K562 (cell line): ENCODE data around the gene OR2V2. TPM values are rescaled to one million over a fixed set of nuclear protein-coding genes. Genes with fewer than 3 reads are reported as not detected.

Experiments used
- ATAC-seq: fragments of 200-7000 bp; cut with Tn5 transposase; 3 replicates; pipeline ENCODE4 v1.9.1; 2020; ENCODE audit warnings: moderate library complexity
- BruUV-seq: library from RNA; stranded (reverse); fragments of 400-500 nt; replicated peaks from 2 replicates; lab custom pipeline; 2021; lab: Mats Ljungman, UMichigan
- CTCF ChIA-PET: fragments of 300-600 bp; formaldehyde crosslinking; extraction: SDS; loops from one replicate; lab custom pipeline; 2021; ENCODE audit warnings: low intra/inter-chr PET ratio; lab: Yijun Ruan, JAX
- POLR2A ChIA-PET: fragments of 300-600, 350-650 bp; sonication (Branson Sonifier 250); formaldehyde crosslinking; extraction: SDS; loops from one replicate; lab custom pipeline; 2021; ENCODE audit warnings: antibody characterized with exemption, inconsistent platforms; lab: Yijun Ruan, JAX
- DNase-seq, 4 experiments: peaks; one replicate each; pipeline versions ENCODE4 v3.0.0 to v3.0.0-alpha.2; 2011 to 2018; ENCODE audit warnings: low spot score in 3 of 4, mixed read lengths in 3 of 4; ENCODE audit errors: extremely low read depth in 1 of 4
- FAIRE-seq: peaks from 2 replicates; lab custom pipeline; 2011; peaks lifted over from hg19 to GRCh38; lab: Jason Lieb, UNC
- H2AFZ ChIP-seq: 2 replicates; pipeline ENCODE4 v1.6.0; 2011; ENCODE audit warnings: low read depth, low read length, control low read depth, inconsistent platforms
- H3K27ac ChIP-seq: fragments of 200-600 bp; 3 replicates; pipeline ENCODE4 v1.8.0; 2011; ENCODE audit warnings: low read depth, mild to moderate bottlenecking, control low read depth, inconsistent platforms, low read length, moderate library complexity, mixed read lengths; ENCODE audit errors: extremely low read depth
- H3K27me3 ChIP-seq, 2 experiments: fragments of 300-600 bp in 1 of 2; 2 replicates in 1 of 2; 3 replicates in 1 of 2; pipeline versions ENCODE4 v1.6.0 to v1.8.0; 2011; ENCODE audit warnings: inconsistent platforms in 2 of 2, low read length in 2 of 2, mild to moderate bottlenecking in 1 of 2, mixed read lengths in 1 of 2, moderate library complexity in 1 of 2; ENCODE audit not compliant: control insufficient read depth in 2 of 2, insufficient read depth in 2 of 2
- H3K36me3 ChIP-seq: fragments of 300-600 bp; 3 replicates; pipeline ENCODE4 v1.8.0; 2011; ENCODE audit warnings: mild to moderate bottlenecking, low read length, inconsistent platforms; ENCODE audit not compliant: control insufficient read depth, insufficient read depth
- H3K4me1 ChIP-seq, 2 experiments: fragments of 200-600 bp in 1 of 2; replicated peaks in 1 of 2; 2 replicates in 1 of 2; 3 replicates in 1 of 2; pipeline versions ENCODE4 v1.5.1 to v1.8.0; 2011; ENCODE audit warnings: inconsistent platforms in 2 of 2, low read length in 2 of 2, mild to moderate bottlenecking in 1 of 2, mixed read lengths in 1 of 2, moderate library complexity in 1 of 2; ENCODE audit not compliant: control insufficient read depth in 2 of 2, insufficient read depth in 2 of 2
- H3K4me2 ChIP-seq: 2 replicates; pipeline ENCODE4 v1.6.1; 2011; ENCODE audit warnings: low read length, control low read depth, inconsistent platforms, mixed read lengths; ENCODE audit not compliant: insufficient read depth
- H3K4me3 ChIP-seq: fragments of 200-600 bp; sonication (generic), shearing (Covaris generic); 2 replicates; pipeline ENCODE4 v1.5.1; 2016; ENCODE audit warnings: control low read depth, inconsistent platforms
- H3K79me2 ChIP-seq: fragments of 200-600 bp; 3 replicates; pipeline ENCODE4 v1.8.0; 2011; ENCODE audit warnings: low read length, inconsistent platforms; ENCODE audit not compliant: control insufficient read depth, insufficient read depth
- H3K9ac ChIP-seq, 2 experiments: 2 replicates each; pipeline versions ENCODE4 v1.6.0 to v1.6.1; 2011; ENCODE audit warnings: low read depth in 2 of 2, low read length in 2 of 2, control low read depth in 1 of 2, inconsistent platforms in 1 of 2, mild to moderate bottlenecking in 1 of 2, mixed read lengths in 1 of 2; ENCODE audit not compliant: insufficient read depth in 1 of 2
- H3K9me1 ChIP-seq: one replicate; pipeline ENCODE4 v1.6.0; 2011; ENCODE audit warnings: inconsistent platforms, mild to moderate bottlenecking, low read length, moderate library complexity; ENCODE audit not compliant: control insufficient read depth, insufficient read depth
- H3K9me3 ChIP-seq: replicated peaks from 2 replicates; pipeline ENCODE4 v1.5.1; 2011; ENCODE audit warnings: low read depth, low read length, inconsistent platforms; ENCODE audit not compliant: control insufficient read depth, insufficient read depth
- H4K20me1 ChIP-seq: replicated peaks from 2 replicates; pipeline ENCODE4 v1.6.1; 2011; ENCODE audit warnings: low read length, inconsistent platforms, mixed read lengths; ENCODE audit not compliant: control insufficient read depth, insufficient read depth
- CHAMP1 ChIP-seq: fragments of 450-650 bp; IDR thresholded peaks from 2 replicates; pipeline ENCODE4 v1.6.1; 2016; ENCODE audit warnings: mild to moderate bottlenecking
- GABPA ChIP-seq: fragments of 200-800 bp; sonication (Bioruptor generic); conservative IDR thresholded peaks from 2 replicates; pipeline ENCODE4 v1.6.1; 2016; ENCODE audit warnings: low read depth, missing genetic modification characterization, missing compliant biosample characterization
- HINFP ChIP-seq: fragments of 450-650 bp; conservative IDR thresholded peaks from 2 replicates; pipeline ENCODE4 v1.6.1; 2016; ENCODE audit warnings: missing genetic modification characterization, low read depth, mild to moderate bottlenecking, control low read depth, missing compliant biosample characterization
- NFIX ChIP-seq: fragments of 250-450 bp; sonication (Bioruptor Pico); IDR thresholded peaks from 2 replicates; pipeline ENCODE4 v1.4.0; 2020; ENCODE audit warnings: low read depth, mild to moderate bottlenecking, moderate library complexity
- PHTF2 ChIP-seq: fragments of 250-450 bp; sonication (Bioruptor Pico); IDR thresholded peaks from 2 replicates; pipeline ENCODE4 v1.5.0; 2021; ENCODE audit warnings: mild to moderate bottlenecking
- PPARD ChIP-seq: fragments of 250-450 bp; sonication (Bioruptor Pico); IDR thresholded peaks from 2 replicates; pipeline ENCODE4 v1.8.0; 2022; ENCODE audit warnings: inconsistent platforms, mild to moderate bottlenecking, moderate library complexity
- PURB ChIP-seq: sonication (generic); formaldehyde crosslinking; IDR thresholded peaks from 2 replicates; pipeline ENCODE4 v1.9.0; 2021; ENCODE audit warnings: low read depth, mild to moderate bottlenecking, missing genetic modification reagents
- RBBP5 ChIP-seq: fragments of 200-600 bp; sonication (generic); IDR thresholded peaks from 2 replicates; pipeline ENCODE4 v1.6.1; 2012; ENCODE audit warnings: borderline replicate concordance, mild to moderate bottlenecking, low read length, control low read depth, inconsistent platforms; ENCODE audit not compliant: insufficient read depth, poor library complexity, severe bottlenecking
- RBM22 ChIP-seq: fragments of 200-400 bp; formaldehyde crosslinking; IDR thresholded peaks from 2 replicates; pipeline ENCODE4 v1.6.1; 2018; ENCODE audit warnings: low read length, low read depth; ENCODE audit not compliant: poor library complexity, severe bottlenecking
- WGBS: fragments of 100-300 bp; shearing (Covaris generic); methylation state at CpG from one replicate; pipeline ENCODE4 v1.1.6; 2016; ENCODE audit warnings: low coverage, mixed read lengths; ENCODE audit not compliant: insufficient coverage; ENCODE audit errors: missing lambda C conversion rate; 5-methylcytosine and 5-hydroxymethylcytosine counted together
- in situ Hi-C: fragments of 300-500 bp; cut with MboI; formaldehyde crosslinking; loops from 4 replicates; pipeline ENCODE4 v1.15.0; 2018; ENCODE audit warnings: inconsistent platforms, mixed read lengths
- intact Hi-C: fragments of 100-400 bp; cut with micrococcal nuclease; formaldehyde crosslinking; loops from 2 replicates; pipeline ENCODE4 v1.14.2; 2022
- polyA plus RNA-seq, 8 experiments: library from polyadenylated mRNA; depleted of rRNA in 4 of 8; stranded (reverse) in 5 of 8; unstranded in 3 of 8; fragments of >200 nt; fragmentation: Nextera tagmentation in 2 of 8; fragmentation: Illumina TruSeq in 1 of 8; extraction: Ambion mirVana in 2 of 8; extraction: Trizol in 1 of 8; gene quantifications; 2 replicates each; pipeline versions ENCODE4 v1.2.1 to v1.2.3, GENCODE V29; 2011 to 2014; ENCODE audit warnings: inconsistent platforms in 1 of 8, missing spikeins in 1 of 8
- total RNA-seq, 7 experiments: library from RNA; depleted of rRNA in 6 of 7; stranded (reverse); fragments of >200 nt in 6 of 7; fragmentation: Illumina TruSeq in 2 of 7; extraction: Trizol in 2 of 7; gene quantifications; 2 replicates each; pipeline versions ENCODE4 v1.2.1 to v1.2.3, GENCODE V29; 2011 to 2021; ENCODE audit warnings: low replicate concordance in 1 of 7
- TF ChIP-seq, protein P1 (sequence below): sonication (generic); formaldehyde crosslinking; IDR thresholded peaks from 2 replicates; pipeline ENCODE4 v1.8.0; 2022; ENCODE audit warnings: mild to moderate bottlenecking, missing genetic modification reagents
- TF ChIP-seq, protein P2 (sequence below): fragments of 250-450 bp; sonication (Bioruptor Pico); IDR thresholded peaks from 2 replicates; pipeline ENCODE4 v1.5.0; 2021; ENCODE audit warnings: mild to moderate bottlenecking, moderate library complexity
- TF ChIP-seq, protein P3 (sequence below): fragments of 450-650 bp; formaldehyde crosslinking; IDR thresholded peaks from 2 replicates; pipeline ENCODE4 v1.4.0; 2020; ENCODE audit warnings: mild to moderate bottlenecking, moderate library complexity

OR2V2 gene
- total and polyA plus RNA-seq, 9 of the 15 experiments (the other 6 are each of a cell fraction or from before 2014, with no cell fraction given): 0.01 TPM; not detected in 8

GRCh38 chr5:181129601-181130000, 17.8 kb upstream of the OR2V2 start:
- Histone ChIP-seq H3K4me2 (peak overlapping the region; percentile 50), H3K27ac (no peak overlapping the region), H2AFZ (peak overlapping the region; percentile 79), H3K9ac (peak overlapping the region; percentile 12 to 31; a peak in 1 of 4 replicates), H4K20me1 (no peaks in the 10 kb centered on the region), H3K4me3 (no peak overlapping the region), H3K9me3 (no peaks in the 10 kb centered on the region), H3K9me1 (no peaks in the 10 kb centered on the region), H3K27me3 (no peaks in the 10 kb centered on the region), H3K4me1 (peaks cover 21 to 35% of the 10 kb centered on the region in 2 experiments), H3K36me3 (no peaks in the 10 kb centered on the region), H3K79me2 (no peaks in the 10 kb centered on the region)
- POLR2A ChIA-PET: interaction anchor here (1.3 kb wide), 1 partner anchor 13 kb away, joined by 3 read pairs; no protein-coding TSS in a partner anchor
- DNase-seq: no peak
- no peak for FAIRE-seq
- no TSS peak for BruUV-seq
- no peak for ATAC-seq
- WGBS: 11% methylated on average over 7 of the region's 7 CpGs
- intact Hi-C loops: no loop called here
- CTCF ChIA-PET: no interaction called here
- no peak for TF ChIP-seq PURB (CRISPR knock-in tag)
- TF ChIP-seq RBM22: no peak
- TF ChIP-seq HINFP (tag): no peak
- TF ChIP-seq, protein P1, sequence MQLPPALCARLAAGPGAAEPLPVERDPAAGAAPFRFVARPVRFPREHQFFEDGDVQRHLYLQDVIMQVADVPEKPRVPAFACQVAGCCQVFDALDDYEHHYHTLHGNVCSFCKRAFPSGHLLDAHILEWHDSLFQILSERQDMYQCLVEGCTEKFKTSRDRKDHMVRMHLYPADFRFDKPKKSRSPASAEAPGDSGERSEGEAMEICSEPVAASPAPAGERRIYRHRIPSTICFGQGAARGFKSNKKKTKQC (CRISPR knock-in tag): no peak
- no peak for TF ChIP-seq NFIX (CRISPR knock-in tag)
- TF ChIP-seq PHTF2 (CRISPR knock-in tag): no peak
- no peak for TF ChIP-seq CHAMP1
- TF ChIP-seq, protein P2, sequence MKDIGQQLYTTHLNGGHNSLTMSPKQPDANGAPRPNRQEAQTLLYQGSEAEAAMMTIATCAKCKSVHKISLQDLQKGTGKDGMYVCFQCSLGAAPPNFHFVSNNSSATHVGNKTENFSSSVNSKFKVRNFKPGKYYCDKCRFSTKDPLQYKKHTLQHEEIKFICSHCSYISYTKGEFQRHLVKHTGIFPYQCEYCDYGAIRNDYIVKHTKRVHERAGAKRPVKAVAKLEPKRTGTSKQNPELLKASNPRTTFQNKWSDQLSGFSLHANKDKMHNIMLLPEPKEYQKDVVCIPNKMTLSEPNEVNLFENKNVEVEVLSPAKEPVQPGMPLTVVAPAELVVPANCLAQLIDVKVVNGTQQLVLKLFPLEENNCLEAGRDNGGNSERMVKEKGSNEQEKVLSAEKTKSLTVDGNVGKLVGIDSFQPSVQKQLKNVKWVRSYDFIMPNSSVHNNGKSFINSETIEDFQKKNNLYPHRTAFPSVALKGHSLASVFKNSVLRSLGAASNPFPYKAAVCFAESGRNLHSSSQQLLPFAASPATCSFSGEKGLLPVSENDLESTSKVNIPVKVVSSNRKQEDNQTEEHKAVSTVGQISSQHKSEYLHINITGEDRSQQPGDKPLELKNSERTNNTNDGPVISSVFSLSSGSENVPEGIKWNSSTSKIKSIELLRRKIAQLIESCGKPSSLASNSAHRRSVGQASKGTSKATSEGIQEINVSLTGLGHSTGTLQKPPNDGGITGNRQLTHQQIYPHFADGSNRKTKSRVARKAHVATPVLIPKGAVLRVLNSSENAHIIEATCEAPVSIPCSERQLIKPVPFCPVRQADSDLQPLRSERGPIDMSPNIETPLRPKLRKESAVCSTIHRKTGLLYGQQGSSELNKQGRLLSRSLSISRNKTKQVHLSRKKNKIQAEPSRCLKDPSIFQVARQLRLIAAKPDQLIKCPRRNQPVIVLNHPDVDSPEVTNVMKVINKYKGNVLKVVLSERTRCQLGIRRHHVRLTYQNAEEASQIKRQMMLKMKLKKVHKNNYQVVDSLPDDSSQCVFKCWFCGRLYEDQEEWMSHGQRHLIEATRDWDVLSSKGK (CRISPR knock-in tag): no peak
- TF ChIP-seq, protein P3, sequence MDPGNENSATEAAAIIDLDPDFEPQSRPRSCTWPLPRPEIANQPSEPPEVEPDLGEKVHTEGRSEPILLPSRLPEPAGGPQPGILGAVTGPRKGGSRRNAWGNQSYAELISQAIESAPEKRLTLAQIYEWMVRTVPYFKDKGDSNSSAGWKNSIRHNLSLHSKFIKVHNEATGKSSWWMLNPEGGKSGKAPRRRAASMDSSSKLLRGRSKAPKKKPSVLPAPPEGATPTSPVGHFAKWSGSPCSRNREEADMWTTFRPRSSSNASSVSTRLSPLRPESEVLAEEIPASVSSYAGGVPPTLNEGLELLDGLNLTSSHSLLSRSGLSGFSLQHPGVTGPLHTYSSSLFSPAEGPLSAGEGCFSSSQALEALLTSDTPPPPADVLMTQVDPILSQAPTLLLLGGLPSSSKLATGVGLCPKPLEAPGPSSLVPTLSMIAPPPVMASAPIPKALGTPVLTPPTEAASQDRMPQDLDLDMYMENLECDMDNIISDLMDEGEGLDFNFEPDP: no peak
- no peak for TF ChIP-seq PPARD
- TF ChIP-seq GABPA (tag): no peak
- no peak for TF ChIP-seq RBBP5
- in situ Hi-C loops: no loop called here
